Smooth muscle cell (in vitro differentiated cells): ENCODE measurements around the gene SLC29A3. TPM values are rescaled to one million over a fixed set of nuclear protein-coding genes. Genes with fewer than 3 reads are reported as not detected.

Experiments used
- DNase-seq: peaks from one replicate; lab custom pipeline; 2025; ENCODE audit not compliant: unreplicated experiment; lab: John Stamatoyannopoulos, UW
- H2AFZ ChIP-seq: fragments of 200-600 bp; sonication (generic); 2 replicates; pipeline ENCODE4 v1.6.0; 2016; ENCODE audit warnings: antibody characterized with exemption, low read depth, mild to moderate bottlenecking
- H3F3A ChIP-seq: fragments of 200-600 bp; sonication (generic); 2 replicates; pipeline ENCODE4 v1.6.0; 2017; ENCODE audit warnings: antibody characterized with exemption, low read depth
- H3K27ac ChIP-seq: fragments of 200-600 bp; sonication (generic); 2 replicates; pipeline ENCODE4 v1.5.1; 2016; ENCODE audit warnings: low read depth, mild to moderate bottlenecking
- H3K27me3 ChIP-seq: fragments of 200-600 bp; sonication (generic); 2 replicates; pipeline ENCODE4 v1.6.1; 2016; ENCODE audit warnings: low read depth, mild to moderate bottlenecking
- H3K36me3 ChIP-seq: fragments of 200-600 bp; sonication (generic); 2 replicates; pipeline ENCODE4 v1.5.1; 2016; ENCODE audit warnings: low read depth
- H3K4me1 ChIP-seq: fragments of 200-600 bp; sonication (generic); 2 replicates; pipeline ENCODE4 v1.5.1; 2016; ENCODE audit warnings: low read depth
- H3K4me2 ChIP-seq: fragments of 200-600 bp; sonication (generic); 2 replicates; pipeline ENCODE4 v1.6.0; 2016; ENCODE audit warnings: mild to moderate bottlenecking
- H3K4me3 ChIP-seq: fragments of 200-600 bp; sonication (generic); 2 replicates; pipeline ENCODE4 v1.5.1; 2016; ENCODE audit warnings: mild to moderate bottlenecking
- H3K79me2 ChIP-seq: fragments of 200-600 bp; sonication (generic); 2 replicates; pipeline ENCODE4 v1.6.0; 2016; ENCODE audit warnings: low read depth, mild to moderate bottlenecking
- H3K9ac ChIP-seq: fragments of 200-600 bp; sonication (generic); 2 replicates; pipeline ENCODE4 v1.6.0; 2016; ENCODE audit warnings: low read depth
- H3K9me3 ChIP-seq: fragments of 200-600 bp; sonication (generic); replicated peaks from 2 replicates; pipeline ENCODE4 v1.5.1; 2016; ENCODE audit warnings: low read depth
- H4K20me1 ChIP-seq: fragments of 200-600 bp; sonication (generic); 2 replicates; pipeline ENCODE4 v1.6.0; 2016; ENCODE audit warnings: low read depth
- WGBS: methylation state at CpG from one replicate; pipeline ENCODE4 v1.1.7; 2016; ENCODE audit warnings: low lambda C conversion rate; 5-methylcytosine and 5-hydroxymethylcytosine counted together
- polyA plus RNA-seq: library from polyadenylated mRNA; unstranded; fragments of >200 nt; fragmentation: Nextera tagmentation; extraction: Ambion mirVana; gene quantifications from 2 replicates; pipeline ENCODE4 v1.2.1, GENCODE V29; 2016
- total RNA-seq: library from RNA; depleted of rRNA; stranded (reverse); fragments of >200 nt; gene quantifications from 2 replicates; pipeline ENCODE4 v1.2.3, GENCODE V29; 2014
- TF ChIP-seq, protein P1 (sequence below): fragments of 200-600 bp; sonication (generic); IDR thresholded peaks from 2 replicates; pipeline ENCODE4 v1.5.1; 2017; ENCODE audit warnings: borderline replicate concordance, mild to moderate bottlenecking, antibody characterized with exemption; ENCODE audit not compliant: insufficient read depth, poor library complexity, severe bottlenecking

Gene SLC29A3
- total and polyA plus RNA-seq, 2 experiments from 2014 or later = 2.9 to 4.8 TPM

GRCh38 chr10:71401056-71401455 is 82.0 kb downstream of the SLC29A3 start:
- 89% methylated on average over 7 of the region's 7 CpGs for WGBS
- Histone ChIP-seq H3K36me3 (no peaks in the 10 kb centered on the region), H3K9ac (no peak overlapping the region), H2AFZ (no peak overlapping the region), H3K27ac (no peak overlapping the region), H3K4me2 (no peak overlapping the region), H3K4me1 (peaks cover 10% of the 10 kb centered on the region), H4K20me1 (no peaks in the 10 kb centered on the region), H3F3A (no peaks in the 10 kb centered on the region), H3K79me2 (no peaks in the 10 kb centered on the region), H3K9me3 (no peaks in the 10 kb centered on the region), H3K27me3 (peaks cover 73% of the 10 kb centered on the region), H3K4me3 (no peak overlapping the region)
- DNase-seq = no peak
- TF ChIP-seq, protein P1, sequence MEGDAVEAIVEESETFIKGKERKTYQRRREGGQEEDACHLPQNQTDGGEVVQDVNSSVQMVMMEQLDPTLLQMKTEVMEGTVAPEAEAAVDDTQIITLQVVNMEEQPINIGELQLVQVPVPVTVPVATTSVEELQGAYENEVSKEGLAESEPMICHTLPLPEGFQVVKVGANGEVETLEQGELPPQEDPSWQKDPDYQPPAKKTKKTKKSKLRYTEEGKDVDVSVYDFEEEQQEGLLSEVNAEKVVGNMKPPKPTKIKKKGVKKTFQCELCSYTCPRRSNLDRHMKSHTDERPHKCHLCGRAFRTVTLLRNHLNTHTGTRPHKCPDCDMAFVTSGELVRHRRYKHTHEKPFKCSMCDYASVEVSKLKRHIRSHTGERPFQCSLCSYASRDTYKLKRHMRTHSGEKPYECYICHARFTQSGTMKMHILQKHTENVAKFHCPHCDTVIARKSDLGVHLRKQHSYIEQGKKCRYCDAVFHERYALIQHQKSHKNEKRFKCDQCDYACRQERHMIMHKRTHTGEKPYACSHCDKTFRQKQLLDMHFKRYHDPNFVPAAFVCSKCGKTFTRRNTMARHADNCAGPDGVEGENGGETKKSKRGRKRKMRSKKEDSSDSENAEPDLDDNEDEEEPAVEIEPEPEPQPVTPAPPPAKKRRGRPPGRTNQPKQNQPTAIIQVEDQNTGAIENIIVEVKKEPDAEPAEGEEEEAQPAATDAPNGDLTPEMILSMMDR = no peak

GRCh38 chr10:71402005-71402404 is 82.9 kb downstream of the SLC29A3 start:
- DNase-seq = no peak

DNA sequence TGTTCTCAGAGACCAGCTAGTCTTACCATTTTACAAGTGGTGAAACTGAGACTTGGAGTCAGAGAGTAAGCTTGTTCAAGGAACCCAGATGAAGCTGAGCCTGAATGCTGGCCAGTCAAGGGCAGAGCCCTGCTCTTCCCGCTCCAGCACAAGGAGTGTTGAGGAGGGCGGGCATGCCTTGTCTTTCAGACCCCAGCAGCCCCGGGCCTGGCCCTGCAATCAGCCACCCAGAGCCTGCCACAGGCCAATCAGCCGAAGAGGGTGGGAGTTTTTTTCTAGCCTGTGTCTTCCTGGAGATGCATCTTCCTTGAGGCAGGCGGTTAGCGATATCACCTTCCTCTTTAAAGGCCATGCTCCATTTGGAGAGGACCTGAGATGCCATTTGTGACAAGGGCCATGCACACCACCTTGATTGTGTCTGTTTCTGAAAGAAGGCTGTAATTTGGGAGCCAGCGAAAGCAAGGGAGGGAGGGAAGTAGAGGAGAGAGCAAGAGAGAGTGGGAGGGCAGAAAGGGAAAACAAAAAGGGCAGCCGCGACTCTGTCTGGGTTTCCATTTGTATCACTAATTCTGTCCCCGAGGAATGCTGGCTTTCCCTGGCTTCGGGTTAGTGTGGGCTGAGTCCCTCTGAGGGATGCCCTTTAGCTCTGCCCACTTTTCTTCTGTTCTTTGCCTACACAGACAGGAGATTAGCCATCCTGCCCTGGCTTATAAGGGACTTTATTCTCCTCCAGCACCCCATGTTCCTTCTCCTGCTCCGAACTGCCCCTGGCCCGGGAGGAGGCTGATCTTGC is 85.6 kb downstream of the SLC29A3 start:
- TF ChIP-seq, protein P1 = no peak
- Histone ChIP-seq H3K79me2 (no peaks in the 10 kb centered on the region), H3K4me3 (no peak overlapping the region), H3K4me2 (no peak overlapping the region), H3F3A (no peaks in the 10 kb centered on the region), H3K9ac (no peak overlapping the region), H3K36me3 (no peaks in the 10 kb centered on the region), H2AFZ (no peak overlapping the region), H3K27me3 (peaks cover 47% of the 10 kb centered on the region), H4K20me1 (no peaks in the 10 kb centered on the region), H3K9me3 (no peaks in the 10 kb centered on the region), H3K27ac (no peak overlapping the region), H3K4me1 (no peaks in the 10 kb centered on the region)
- DNase-seq = no peak
- WGBS = 73% methylated on average over 13 of the region's 13 CpGs

More at GRCh38 chr10:71402005-71402404, 82.9 kb downstream of the SLC29A3 start:
- Histone ChIP-seq H3K4me1 (peaks cover 10% of the 10 kb centered on the region), H3K36me3 (no peaks in the 10 kb centered on the region), H3K4me3 (no peak overlapping the region), H3K27ac (no peak overlapping the region), H3F3A (no peaks in the 10 kb centered on the region), H3K27me3 (peaks cover 65% of the 10 kb centered on the region), H2AFZ (no peak overlapping the region), H3K79me2 (no peaks in the 10 kb centered on the region), H4K20me1 (no peaks in the 10 kb centered on the region), H3K4me2 (no peak overlapping the region), H3K9me3 (no peaks in the 10 kb centered on the region), H3K9ac (no peak overlapping the region)
- TF ChIP-seq, protein P1 = no peak
- 96% methylated on average over 7 of the region's 7 CpGs for WGBS

GRCh38 chr10:71406878-71407277 is 87.8 kb downstream of the SLC29A3 start:
- Histone ChIP-seq H3K4me2 (no peak overlapping the region), H3K4me3 (no peak overlapping the region), H2AFZ (no peak overlapping the region), H3K27me3 (peaks cover 25% of the 10 kb centered on the region), H3K36me3 (no peaks in the 10 kb centered on the region), H3F3A (no peaks in the 10 kb centered on the region), H3K9me3 (no peaks in the 10 kb centered on the region), H3K9ac (no peak overlapping the region), H4K20me1 (no peaks in the 10 kb centered on the region), H3K27ac (no peak overlapping the region), H3K4me1 (no peaks in the 10 kb centered on the region), H3K79me2 (no peaks in the 10 kb centered on the region)
- TF ChIP-seq, protein P1 = no peak
- 83% methylated on average over 3 of the region's 3 CpGs for WGBS
- no peak for DNase-seq
